Thyroid gland (tissue), 4 donors: ENCODE results near the gene TMEM271.

ENCODE experiments used
- POLR2A ChIP-seq, 2 donors: fragments of 450-650 bp; IDR thresholded peaks; one replicate each; pipeline ENCODE4 v1.6.1; 2017; ENCODE audit warnings: antibody characterized with exemption in 2 of 2, mild to moderate bottlenecking in 2 of 2, moderate library complexity in 1 of 2
- TF ChIP-seq, protein P1 (sequence below), 6 experiments: fragments of 200-600 bp in 3 of 6; fragments of 450-650 bp in 3 of 6; sonication (generic) in 3 of 6; IDR thresholded peaks; one replicate each; pipeline ENCODE4 v1.5.1; 2016 to 2019; ENCODE audit warnings: antibody characterized with exemption in 6 of 6, mild to moderate bottlenecking in 2 of 6, inconsistent platforms in 1 of 6, moderate library complexity in 1 of 6

DNA sequence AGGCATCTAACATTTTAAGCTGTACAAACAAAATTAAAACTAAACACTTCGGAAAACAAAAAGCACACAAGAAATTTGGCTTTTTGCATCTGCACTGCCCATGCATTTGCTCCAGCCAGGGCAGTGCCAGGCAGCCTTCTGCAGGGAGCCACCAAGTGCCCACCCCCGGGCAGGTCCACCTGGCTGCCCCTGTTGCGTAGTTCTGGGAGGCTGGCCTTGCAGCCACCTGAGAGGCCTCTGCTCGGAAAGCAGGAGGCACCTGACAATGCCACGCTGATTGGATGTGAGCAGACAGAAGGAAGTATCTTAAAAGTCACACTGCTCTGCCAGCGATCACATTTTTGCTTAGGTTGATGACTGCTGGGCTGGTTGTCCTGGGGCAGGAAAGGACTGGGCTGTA is 3.5 kb downstream of the TMEM271 start:
- TF ChIP-seq, protein P1, sequence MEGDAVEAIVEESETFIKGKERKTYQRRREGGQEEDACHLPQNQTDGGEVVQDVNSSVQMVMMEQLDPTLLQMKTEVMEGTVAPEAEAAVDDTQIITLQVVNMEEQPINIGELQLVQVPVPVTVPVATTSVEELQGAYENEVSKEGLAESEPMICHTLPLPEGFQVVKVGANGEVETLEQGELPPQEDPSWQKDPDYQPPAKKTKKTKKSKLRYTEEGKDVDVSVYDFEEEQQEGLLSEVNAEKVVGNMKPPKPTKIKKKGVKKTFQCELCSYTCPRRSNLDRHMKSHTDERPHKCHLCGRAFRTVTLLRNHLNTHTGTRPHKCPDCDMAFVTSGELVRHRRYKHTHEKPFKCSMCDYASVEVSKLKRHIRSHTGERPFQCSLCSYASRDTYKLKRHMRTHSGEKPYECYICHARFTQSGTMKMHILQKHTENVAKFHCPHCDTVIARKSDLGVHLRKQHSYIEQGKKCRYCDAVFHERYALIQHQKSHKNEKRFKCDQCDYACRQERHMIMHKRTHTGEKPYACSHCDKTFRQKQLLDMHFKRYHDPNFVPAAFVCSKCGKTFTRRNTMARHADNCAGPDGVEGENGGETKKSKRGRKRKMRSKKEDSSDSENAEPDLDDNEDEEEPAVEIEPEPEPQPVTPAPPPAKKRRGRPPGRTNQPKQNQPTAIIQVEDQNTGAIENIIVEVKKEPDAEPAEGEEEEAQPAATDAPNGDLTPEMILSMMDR (IDR thresholded peaks at IDR 0.05): no peak
- no peak for TF ChIP-seq POLR2A (IDR thresholded peaks at IDR 0.05)
